H9 (cell line): Measurements from ENCODE around the gene KDM4C. TPM values are rescaled to one million over a fixed set of nuclear protein-coding genes. Genes with fewer than 3 reads are reported as not detected.

Experiments used
- DNase-seq: peaks from one replicate; pipeline ENCODE4 v3.0.0-alpha.2; 2017
- H2AFZ ChIP-seq: one replicate; pipeline ENCODE4 v1.6.1; 2013; ENCODE audit warnings: mild to moderate bottlenecking, low read length, control low read depth, moderate library complexity
- H2AK5ac ChIP-seq: 2 replicates; pipeline ENCODE4 v1.6.1; 2013; ENCODE audit warnings: low read length, control low read depth, mixed read lengths; ENCODE audit not compliant: insufficient read length
- H2BK120ac ChIP-seq: one replicate; pipeline ENCODE4 v1.6.1; 2013; ENCODE audit warnings: low read depth, mild to moderate bottlenecking, low read length, control low read depth, inconsistent platforms; ENCODE audit not compliant: poor library complexity, severe bottlenecking
- H2BK12ac ChIP-seq: 2 replicates; pipeline ENCODE4 v1.6.1; 2013; ENCODE audit warnings: low read length, control low read depth, mixed read lengths, low read depth; ENCODE audit not compliant: insufficient read length
- H2BK15ac ChIP-seq: 2 replicates; pipeline ENCODE4 v1.6.1; 2013; ENCODE audit warnings: low read depth, low read length, control low read depth
- H2BK20ac ChIP-seq: one replicate; pipeline ENCODE4 v1.6.1; 2013; ENCODE audit warnings: low read depth, mild to moderate bottlenecking, low read length, control low read depth, inconsistent platforms; ENCODE audit not compliant: poor library complexity, severe bottlenecking
- H2BK5ac ChIP-seq: 2 replicates; pipeline ENCODE4 v1.6.1; 2013; ENCODE audit warnings: low read length, control low read depth, mixed read lengths; ENCODE audit not compliant: insufficient read length
- H3K14ac ChIP-seq: 2 replicates; pipeline ENCODE4 v1.6.1; 2013; ENCODE audit warnings: low read length, control low read depth; ENCODE audit not compliant: insufficient read depth
- H3K18ac ChIP-seq: 2 replicates; pipeline ENCODE4 v1.6.1; 2013; ENCODE audit warnings: low read depth, mild to moderate bottlenecking, mixed read lengths, low read length, control low read depth; ENCODE audit not compliant: insufficient read length
- H3K23ac ChIP-seq: 2 replicates; pipeline ENCODE4 v1.6.1; 2013; ENCODE audit warnings: low read length, control low read depth, mixed read lengths, low read depth; ENCODE audit not compliant: insufficient read length
- H3K23me2 ChIP-seq: 2 replicates; pipeline ENCODE4 v1.6.1; 2013; ENCODE audit warnings: low read depth, mild to moderate bottlenecking, mixed read lengths, low read length, control low read depth; ENCODE audit not compliant: insufficient read length, poor library complexity, severe bottlenecking
- H3K27ac ChIP-seq: 2 replicates; pipeline ENCODE4 v1.5.1; 2013; ENCODE audit warnings: low read length, control low read depth, mixed read lengths, low read depth; ENCODE audit not compliant: insufficient read length
- H3K27me3 ChIP-seq: 2 replicates; pipeline ENCODE4 v1.6.1; 2013; ENCODE audit warnings: low read length, control low read depth, inconsistent platforms; ENCODE audit not compliant: insufficient read depth
- H3K4ac ChIP-seq: 2 replicates; pipeline ENCODE4 v1.6.1; 2013; ENCODE audit warnings: low read depth, mild to moderate bottlenecking, control low read depth, inconsistent platforms, low read length, moderate library complexity
- H3K4me1 ChIP-seq: 2 replicates; pipeline ENCODE4 v1.6.1; 2013; ENCODE audit warnings: low read length, control low read depth, inconsistent platforms; ENCODE audit not compliant: insufficient read depth
- H3K4me2 ChIP-seq: 2 replicates; pipeline ENCODE4 v1.6.1; 2013; ENCODE audit warnings: low read length, control low read depth, mixed read lengths; ENCODE audit not compliant: insufficient read length, insufficient read depth
- H3K56ac ChIP-seq: 2 replicates; pipeline ENCODE4 v1.6.1; 2013; ENCODE audit warnings: low read depth, mild to moderate bottlenecking, mixed read lengths, low read length, control low read depth; ENCODE audit not compliant: insufficient read length
- H3K79me1 ChIP-seq: 2 replicates; pipeline ENCODE4 v1.6.1; 2013; ENCODE audit warnings: low read depth, mild to moderate bottlenecking, moderate library complexity, low read length, control low read depth, inconsistent platforms; ENCODE audit not compliant: insufficient read depth, poor library complexity, severe bottlenecking
- H3K79me2 ChIP-seq: 2 replicates; pipeline ENCODE4 v1.6.1; 2013; ENCODE audit warnings: low read length, control low read depth, inconsistent platforms; ENCODE audit not compliant: insufficient read depth
- H3K9ac ChIP-seq: 2 replicates; pipeline ENCODE4 v1.6.1; 2013; ENCODE audit warnings: low read length, control low read depth, mixed read lengths; ENCODE audit not compliant: insufficient read length; ENCODE audit errors: extremely low read depth
- H3K9me3 ChIP-seq: one replicate; pipeline ENCODE4 v1.6.1; 2013; ENCODE audit warnings: low read depth, low read length, inconsistent platforms; ENCODE audit not compliant: control insufficient read depth
- H3T11ph ChIP-seq: one replicate; pipeline ENCODE4 v1.6.1; 2013; ENCODE audit warnings: mild to moderate bottlenecking, low read length, control low read depth, inconsistent platforms
- H4K20me1 ChIP-seq: one replicate; pipeline ENCODE4 v1.6.1; 2013; ENCODE audit not compliant: control insufficient read depth, insufficient read length, insufficient read depth
- H4K5ac ChIP-seq: 2 replicates; pipeline ENCODE4 v1.6.1; 2013; ENCODE audit warnings: low read depth, mild to moderate bottlenecking, mixed read lengths, low read length, control low read depth; ENCODE audit not compliant: insufficient read length
- H4K8ac ChIP-seq: replicated peaks from 2 replicates; pipeline ENCODE4 v1.6.1; 2013; ENCODE audit warnings: low read length, control low read depth, mixed read lengths, low read depth; ENCODE audit not compliant: insufficient read length
- H4K91ac ChIP-seq: 2 replicates; pipeline ENCODE4 v1.6.1; 2013; ENCODE audit warnings: low read depth, mild to moderate bottlenecking, moderate library complexity, mixed read lengths, low read length, control low read depth; ENCODE audit not compliant: insufficient read length
- H3K27ac Mint-ChIP-seq, 3 experiments: 2 replicates in 2 of 3; 3 replicates in 1 of 3; pipeline ENCODE4 v1.8.0; 2020 to 2021; ENCODE audit warnings: mixed read lengths in 3 of 3, mild to moderate bottlenecking in 1 of 3, moderate library complexity in 1 of 3
- H3K27me3 Mint-ChIP-seq: 2 replicates; pipeline ENCODE4 v1.8.0; 2021; ENCODE audit warnings: low read depth, mild to moderate bottlenecking, moderate library complexity, mixed read lengths
- H3K36me3 Mint-ChIP-seq, 3 experiments: 2 replicates in 2 of 3; 3 replicates in 1 of 3; pipeline ENCODE4 v1.8.0; 2020 to 2021; ENCODE audit warnings: low read depth in 3 of 3, mixed read lengths in 3 of 3; ENCODE audit not compliant: insufficient read depth in 1 of 3
- H3K4me1 Mint-ChIP-seq, 2 experiments: 2 replicates each; pipeline ENCODE4 v1.8.0; 2020; ENCODE audit warnings: mixed read lengths in 2 of 2
- H3K4me3 Mint-ChIP-seq, 2 experiments: 2 replicates in 1 of 2; 3 replicates in 1 of 2; pipeline ENCODE4 v1.8.0; 2020 to 2021; ENCODE audit warnings: mild to moderate bottlenecking in 2 of 2, mixed read lengths in 2 of 2, moderate library complexity in 1 of 2
- H3K9me3 Mint-ChIP-seq, 2 experiments: 2 replicates in 1 of 2; 3 replicates in 1 of 2; pipeline ENCODE4 v1.8.0; 2020; ENCODE audit warnings: mild to moderate bottlenecking in 2 of 2, mixed read lengths in 2 of 2, moderate library complexity in 1 of 2
- WGBS: extraction: QIAGEN DNeasy Blood & Tissue Kit; methylation state at CpG from one replicate; pipeline ENCODE4 v1.1.7; 2013; ENCODE audit warnings: missing lambda C conversion rate, low lambda C conversion rate, mixed read lengths; ENCODE audit not compliant: insufficient read length; ENCODE audit errors: extremely low coverage; 5-methylcytosine and 5-hydroxymethylcytosine counted together
- total RNA-seq: library from RNA; stranded (reverse); gene quantifications from 2 replicates; pipeline ENCODE4 v1.2.1, GENCODE V29; 2021
- TF ChIP-seq, protein P1 (sequence below): fragments of 200-600 bp; sonication (generic); conservative IDR thresholded peaks from 3 replicates; pipeline ENCODE4 v1.8.0; 2021; ENCODE audit warnings: antibody characterized with exemption, mild to moderate bottlenecking

KDM4C gene
- total RNA-seq, 1 experiment from 2014 or later: 24.0 TPM

DNA sequence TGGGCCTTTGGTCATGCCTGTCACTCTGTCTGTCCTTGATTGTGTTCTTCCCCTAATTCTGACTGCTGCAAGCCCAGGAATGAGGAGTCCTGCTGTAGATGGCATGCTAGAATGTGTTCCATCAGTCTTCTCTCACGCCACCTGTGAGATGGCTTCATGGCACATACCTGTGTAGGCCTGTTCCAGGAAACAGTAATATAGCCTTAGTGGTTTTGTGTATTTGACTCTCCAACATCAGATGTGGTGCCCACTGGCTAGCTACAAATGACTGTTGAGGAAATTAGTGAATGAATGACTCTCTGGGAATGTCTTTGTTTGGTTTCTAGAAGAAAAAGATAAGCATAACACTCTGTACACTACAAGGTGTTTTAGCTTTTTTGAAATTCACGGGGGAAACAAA, 367.5 kb downstream of the KDM4C start:
- Histone ChIP-seq H2BK120ac (no peak overlapping the region), H3K14ac (no peak overlapping the region), H3T11ph (no peak overlapping the region), H3K4me1 (no peaks in the 10 kb centered on the region; the same call in 1 of the 2 replicates), H2AK5ac (no peak overlapping the region), H3K9me3 (no peaks in the 10 kb centered on the region), H3K23ac (no peak overlapping the region), H3K18ac (no peak overlapping the region), H3K4me2 (no peak overlapping the region), H3K9ac (no peak overlapping the region), H4K8ac (no peak overlapping the region), H3K27ac (no peak overlapping the region), H3K27me3 (no peaks in the 10 kb centered on the region), H2BK12ac (no peak overlapping the region), H3K79me1 (no peaks in the 10 kb centered on the region), H4K91ac (no peak overlapping the region), H3K56ac (no peak overlapping the region), H2BK20ac (no peak overlapping the region), H2BK5ac (no peak overlapping the region), H4K20me1 (no peaks in the 10 kb centered on the region), H4K5ac (no peak overlapping the region), H3K4ac (no peak overlapping the region), H2BK15ac (no peak overlapping the region), H3K23me2 (no peaks in the 10 kb centered on the region), H3K79me2 (no peaks in the 10 kb centered on the region), H2AFZ (no peak overlapping the region)
- Mint-ChIP-seq H3K27me3 (no peaks in the 10 kb centered on the region), H3K4me3 (no peak overlapping the region), H3K4me1 (peaks cover 19 to 23% of the 10 kb centered on the region in 2 experiments), H3K27ac (peak overlapping the region in 1 of 3 experiments; percentile 56; a peak in 2 of 7 replicates), H3K36me3 (peaks cover 0 to 3% (median under 1%) of the 10 kb centered on the region in 3 experiments; a peak in 2 of 7 replicates), H3K9me3 (no peaks in the 10 kb centered on the region)
- DNase-seq: no peak
- TF ChIP-seq, protein P1, sequence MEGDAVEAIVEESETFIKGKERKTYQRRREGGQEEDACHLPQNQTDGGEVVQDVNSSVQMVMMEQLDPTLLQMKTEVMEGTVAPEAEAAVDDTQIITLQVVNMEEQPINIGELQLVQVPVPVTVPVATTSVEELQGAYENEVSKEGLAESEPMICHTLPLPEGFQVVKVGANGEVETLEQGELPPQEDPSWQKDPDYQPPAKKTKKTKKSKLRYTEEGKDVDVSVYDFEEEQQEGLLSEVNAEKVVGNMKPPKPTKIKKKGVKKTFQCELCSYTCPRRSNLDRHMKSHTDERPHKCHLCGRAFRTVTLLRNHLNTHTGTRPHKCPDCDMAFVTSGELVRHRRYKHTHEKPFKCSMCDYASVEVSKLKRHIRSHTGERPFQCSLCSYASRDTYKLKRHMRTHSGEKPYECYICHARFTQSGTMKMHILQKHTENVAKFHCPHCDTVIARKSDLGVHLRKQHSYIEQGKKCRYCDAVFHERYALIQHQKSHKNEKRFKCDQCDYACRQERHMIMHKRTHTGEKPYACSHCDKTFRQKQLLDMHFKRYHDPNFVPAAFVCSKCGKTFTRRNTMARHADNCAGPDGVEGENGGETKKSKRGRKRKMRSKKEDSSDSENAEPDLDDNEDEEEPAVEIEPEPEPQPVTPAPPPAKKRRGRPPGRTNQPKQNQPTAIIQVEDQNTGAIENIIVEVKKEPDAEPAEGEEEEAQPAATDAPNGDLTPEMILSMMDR: no peak
- no CpG with 5 or more reads among the region's 2 CpGs for WGBS
